MCF 10A (cell line): Measurements from ENCODE around the gene USHBP1. TPM values are rescaled to one million over a fixed set of nuclear protein-coding genes. Genes with fewer than 3 reads are reported as not detected.

Experiments
- BruUV-seq: library from RNA; stranded (reverse); fragments of 400-500 nt; replicated peaks from 2 replicates; lab custom pipeline; 2021; lab: Mats Ljungman, UMichigan
- CTCF ChIA-PET: fragments of 300-600 bp; sonication (Branson Sonifier 250); formaldehyde crosslinking; extraction: SDS; loops from one replicate; lab custom pipeline; 2021; ENCODE audit warnings: antibody characterized with exemption, inconsistent platforms; lab: Yijun Ruan, JAX
- POLR2A ChIA-PET: fragments of 300-600, 350-650 bp; sonication (Branson Sonifier 250); formaldehyde crosslinking; extraction: SDS; loops from one replicate; lab custom pipeline; 2020; ENCODE audit warnings: antibody characterized with exemption, inconsistent platforms; lab: Yijun Ruan, JAX
- DNase-seq: peaks from one replicate; pipeline ENCODE4 v3.0.0-alpha.2; 2018; ENCODE audit not compliant: unreplicated experiment
- H3K27ac Mint-ChIP-seq: one replicate; pipeline ENCODE4 v1.8.0; 2022; ENCODE audit warnings: mild to moderate bottlenecking, low read depth, mixed read lengths; ENCODE audit not compliant: unreplicated experiment
- H3K27me3 Mint-ChIP-seq: one replicate; pipeline ENCODE4 v1.8.0; 2022; ENCODE audit warnings: mixed read lengths; ENCODE audit not compliant: insufficient read depth, unreplicated experiment
- H3K36me3 Mint-ChIP-seq: one replicate; pipeline ENCODE4 v1.8.0; 2022; ENCODE audit warnings: mild to moderate bottlenecking, moderate library complexity, mixed read lengths; ENCODE audit not compliant: insufficient read depth, unreplicated experiment
- H3K4me1 Mint-ChIP-seq: one replicate; pipeline ENCODE4 v1.8.0; 2022; ENCODE audit warnings: mixed read lengths; ENCODE audit not compliant: insufficient read depth, unreplicated experiment
- H3K4me3 Mint-ChIP-seq: one replicate; pipeline ENCODE4 v1.8.0; 2022; ENCODE audit warnings: mild to moderate bottlenecking, moderate library complexity, mixed read lengths; ENCODE audit not compliant: unreplicated experiment
- H3K9me3 Mint-ChIP-seq: one replicate; pipeline ENCODE4 v1.8.0; 2022; ENCODE audit warnings: mixed read lengths; ENCODE audit not compliant: unreplicated experiment
- CTCF ChIP-seq: fragments of 200-600 bp; IDR thresholded peaks from one replicate; pipeline ENCODE4 v1.8.0; 2022; ENCODE audit warnings: antibody characterized with exemption, mild to moderate bottlenecking; ENCODE audit not compliant: unreplicated experiment
- intact Hi-C: fragments of 100-400 bp; cut with micrococcal nuclease; formaldehyde crosslinking; loops from 2 replicates; pipeline ENCODE4 v1.14.1; 2022
- total RNA-seq: library from RNA; stranded (reverse); gene quantifications from 2 replicates; pipeline ENCODE4 v1.2.3, GENCODE V29; 2022

Gene USHBP1
- total RNA-seq, 1 experiment from 2014 or later = not detected

GRCh38 chr19:17305216-17305516 is 40.6 kb upstream of the USHBP1 start:
- TF ChIP-seq CTCF = no peak
- no peaks in the 10 kb centered on the region for H3K9me3 Mint-ChIP-seq
- ChIA-PET CTCF (interaction anchor here (0.6 to 2.0 kb wide), 10 partner anchors 8 to 966 kb away, joined by 3 to 13 read pairs (median 4); no protein-coding TSS in a partner anchor), POLR2A (interaction anchor here (0.6 to 10.5 kb wide), 15 partner anchors 8 to 888 kb away, joined by 3 to 152 read pairs (median 4); partner anchors contain the start of genes ANO8, GTPBP3, MPV17L2 and MVB12A)
- H3K27ac Mint-ChIP-seq = peak overlapping the region; percentile 55
- peaks cover 26% of the 10 kb centered on the region for H3K4me1 Mint-ChIP-seq
- no peaks in the 10 kb centered on the region for H3K27me3 Mint-ChIP-seq
- intact Hi-C loops = loop anchor here (1.0 kb wide), 2 partner anchors 9 to 29 kb away; partner anchors contain the start of gene ANO8
- peaks cover 16% of the 10 kb centered on the region for H3K36me3 Mint-ChIP-seq
- no peak for DNase-seq
- H3K4me3 Mint-ChIP-seq = peak overlapping the region; percentile 78
- BruUV-seq = no TSS peak

GRCh38 chr19:17304386-17305215 is 40.1 kb upstream of the USHBP1 start:
- BruUV-seq = no TSS peak
- POLR2A ChIA-PET = interaction anchor here (0.6 to 10.5 kb wide), 14 partner anchors 8 to 888 kb away, joined by 3 to 152 read pairs (median 4); partner anchors contain the start of genes ANO8, GTPBP3, MPV17L2 and MVB12A

GRCh38 chr19:17303940-17304267 is 39.4 kb upstream of the USHBP1 start:
- DNase-seq = peak; percentile 53
- TF ChIP-seq CTCF = no peak
- no peaks in the 10 kb centered on the region for H3K9me3 Mint-ChIP-seq
- intact Hi-C loops = no loop called here
- no TSS peak for BruUV-seq
- H3K27ac Mint-ChIP-seq = no peak overlapping the region
- H3K4me3 Mint-ChIP-seq = peak overlapping the region; percentile 65
- no peaks in the 10 kb centered on the region for H3K27me3 Mint-ChIP-seq
- ChIA-PET CTCF (interaction anchor here (0.5 to 2.0 kb wide), 6 partner anchors 11 to 784 kb away, joined by 3 to 9 read pairs (median 4); partner anchors contain the start of gene CCDC194), POLR2A (interaction anchor here (0.6 to 10.5 kb wide), 4 partner anchors 8 to 30 kb away, joined by 3 to 152 read pairs (median 8); partner anchors contain the start of genes ANO8 and GTPBP3)
- peaks cover 21% of the 10 kb centered on the region for H3K4me1 Mint-ChIP-seq
- peaks cover 14% of the 10 kb centered on the region for H3K36me3 Mint-ChIP-seq

More at GRCh38 chr19:17304386-17305215, 40.1 kb upstream of the USHBP1 start:
- TF ChIP-seq CTCF = no peak
- Mint-ChIP-seq H3K4me3 (peak overlapping the region; percentile 78), H3K9me3 (no peaks in the 10 kb centered on the region), H3K27me3 (no peaks in the 10 kb centered on the region), H3K4me1 (peaks cover 25% of the 10 kb centered on the region), H3K36me3 (peaks cover 14% of the 10 kb centered on the region), H3K27ac (peak overlapping the region; percentile 55)
- peak; percentile 61 for DNase-seq
- intact Hi-C loops = loop anchor here (1.0 kb wide), 2 partner anchors 8 to 30 kb away; partner anchors contain the start of gene ANO8
- CTCF ChIA-PET = interaction anchor here (0.6 to 2.0 kb wide), 14 partner anchors 8 to 1044 kb away, joined by 3 to 13 read pairs (median 4); partner anchors contain the start of gene CCDC194
